GM12873 (cell line): ENCODE data around the gene FAM124A.

ENCODE experiments used
- TF ChIP-seq, protein P1 (sequence below): IDR thresholded peaks from 2 replicates; pipeline ENCODE4 v1.5.1; 2012; ENCODE audit warnings: low read depth, mild to moderate bottlenecking, moderate library complexity, low read length, control low read depth; ENCODE audit not compliant: insufficient read depth; ENCODE audit errors: missing control alignments

Gene FAM124A

GRCh38 chr13:51243227-51243626 is 21.0 kb downstream of the FAM124A start:
- TF ChIP-seq, protein P1, sequence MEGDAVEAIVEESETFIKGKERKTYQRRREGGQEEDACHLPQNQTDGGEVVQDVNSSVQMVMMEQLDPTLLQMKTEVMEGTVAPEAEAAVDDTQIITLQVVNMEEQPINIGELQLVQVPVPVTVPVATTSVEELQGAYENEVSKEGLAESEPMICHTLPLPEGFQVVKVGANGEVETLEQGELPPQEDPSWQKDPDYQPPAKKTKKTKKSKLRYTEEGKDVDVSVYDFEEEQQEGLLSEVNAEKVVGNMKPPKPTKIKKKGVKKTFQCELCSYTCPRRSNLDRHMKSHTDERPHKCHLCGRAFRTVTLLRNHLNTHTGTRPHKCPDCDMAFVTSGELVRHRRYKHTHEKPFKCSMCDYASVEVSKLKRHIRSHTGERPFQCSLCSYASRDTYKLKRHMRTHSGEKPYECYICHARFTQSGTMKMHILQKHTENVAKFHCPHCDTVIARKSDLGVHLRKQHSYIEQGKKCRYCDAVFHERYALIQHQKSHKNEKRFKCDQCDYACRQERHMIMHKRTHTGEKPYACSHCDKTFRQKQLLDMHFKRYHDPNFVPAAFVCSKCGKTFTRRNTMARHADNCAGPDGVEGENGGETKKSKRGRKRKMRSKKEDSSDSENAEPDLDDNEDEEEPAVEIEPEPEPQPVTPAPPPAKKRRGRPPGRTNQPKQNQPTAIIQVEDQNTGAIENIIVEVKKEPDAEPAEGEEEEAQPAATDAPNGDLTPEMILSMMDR: no peak

DNA sequence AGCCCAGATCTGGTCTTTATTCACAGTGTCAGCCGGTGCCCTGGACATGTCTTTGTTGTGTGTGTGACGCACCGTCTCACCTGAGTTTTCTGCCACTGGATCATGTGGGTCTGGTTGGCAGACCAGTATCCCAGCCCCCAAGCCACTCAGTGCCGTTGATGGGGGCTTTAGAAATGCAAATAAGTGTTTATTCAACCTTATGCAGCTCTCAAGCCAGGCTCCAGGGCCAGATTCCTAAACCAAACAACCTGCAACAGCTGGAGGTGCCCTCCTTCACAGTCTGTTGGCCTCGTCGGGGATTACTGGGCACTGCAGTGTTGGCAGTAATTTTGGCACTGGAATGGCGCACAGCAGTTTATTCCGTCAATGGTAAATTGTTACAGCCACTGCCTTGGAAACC is 21.6 kb downstream of the FAM124A start:
- TF ChIP-seq, protein P1: no peak

DNA sequence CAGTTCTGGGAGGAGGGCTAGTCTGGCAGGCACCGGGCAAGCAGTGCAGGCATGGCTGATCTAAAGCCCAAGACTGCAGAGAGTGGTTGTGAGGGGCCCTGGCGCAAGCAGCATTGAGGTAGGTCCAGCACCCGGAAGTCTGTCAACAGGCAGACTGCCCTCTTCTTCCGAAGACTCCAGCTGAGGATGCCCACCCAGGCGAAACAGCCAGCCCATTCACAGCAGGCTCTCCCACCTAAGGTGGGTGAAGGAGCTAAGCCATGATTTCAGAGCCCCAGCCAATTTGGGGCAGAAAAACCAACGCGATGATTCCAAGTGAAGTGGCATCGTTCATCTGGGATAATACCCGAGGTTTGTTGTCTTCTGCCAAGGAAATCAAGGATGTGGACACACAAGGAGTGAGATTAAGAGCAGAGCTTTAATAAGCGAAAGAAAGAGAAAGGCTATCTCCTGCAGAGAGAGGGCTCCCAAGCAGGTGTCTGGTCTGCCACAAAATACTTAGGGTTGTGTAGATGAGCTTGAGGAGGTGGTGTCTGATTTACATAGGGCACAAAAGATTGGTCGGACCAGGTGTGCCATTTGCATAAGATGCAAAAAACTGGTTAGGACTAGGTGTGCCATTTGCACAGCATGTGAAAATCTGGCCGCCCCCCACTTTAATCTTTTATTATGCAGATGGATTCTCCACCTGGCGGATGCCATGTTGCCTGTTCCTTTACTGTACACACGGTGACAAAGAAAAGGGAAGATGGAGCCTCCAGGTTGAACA is 22.6 kb downstream of the FAM124A start:
- TF ChIP-seq, protein P1: no peak

GRCh38 chr13:51245583-51245982 is 23.4 kb downstream of the FAM124A start:
- TF ChIP-seq, protein P1: no peak

GRCh38 chr13:51246025-51246417 is 23.8 kb downstream of the FAM124A start:
- TF ChIP-seq, protein P1: no peak

- TF ChIP-seq, protein P1: no peak
These were observed 24.4 kb downstream of the FAM124A start for GRCh38 chr13:51246418-51247277.

GRCh38 chr13:51249255-51249654 is 27.1 kb downstream of the FAM124A start:
- TF ChIP-seq, protein P1: no peak
